ENCODE measurements around the gene LMO1.

- TF ChIP-seq REST (IDR thresholded peaks at IDR 0.05; ENCODE audit: insufficient read depth in 1 of 2, low read depth in 2 of 2, low read length in 2 of 2) (no peak), TAF1 (IDR thresholded peaks at IDR 0.05; ENCODE audit: borderline replicate concordance, insufficient read depth, low read length) (no peak)
These were observed 3.3 kb downstream of the LMO1 start for GRCh38 chr11:8260202-8260966.
